GM18505 (cell line): ENCODE results near the gene NUP188.
A peak's percentile ranks its signal among the peaks of the same experiment; 100 is the strongest.
"Not testable (repeated sequence)": the region's sequence is repeated elsewhere in the genome, so short reads cannot be mapped to it uniquely, and the experiment has no call there.

ENCODE experiments used
- ATAC-seq: cut with Tn5 transposase; IDR thresholded peaks from one replicate; pipeline ENCODE4 v1.9.1; 2021; ENCODE audit not compliant: unreplicated experiment
- POLR2A ChIP-seq: IDR thresholded peaks from 4 replicates; pipeline ENCODE4 v1.6.1; 2011; ENCODE audit warnings: borderline replicate concordance; ENCODE audit not compliant: insufficient read depth, insufficient read length; ENCODE audit errors: extremely low read depth

Gene NUP188

DNA sequence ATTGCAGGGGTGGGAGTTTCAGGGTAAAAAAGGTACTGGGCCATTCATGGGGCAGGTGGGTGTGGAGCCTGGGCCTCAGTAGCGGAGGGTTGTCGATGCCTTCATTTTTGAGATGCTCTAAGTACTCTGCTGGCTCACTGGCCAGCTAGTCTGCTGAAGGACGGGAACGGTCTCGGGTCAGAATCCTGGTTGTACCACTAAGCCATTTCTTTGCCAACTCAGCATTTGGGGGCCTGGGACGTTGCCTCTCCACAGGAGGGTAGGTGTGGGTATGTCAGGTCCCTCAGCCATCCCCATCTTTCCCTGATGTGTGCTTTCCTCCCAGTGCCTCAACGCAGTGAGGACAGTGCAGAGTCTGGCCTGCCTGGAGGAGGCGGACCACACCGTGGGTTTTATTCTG is 55.5 kb downstream of the NUP188 start:
- ATAC-seq: no peak
- TF ChIP-seq POLR2A: peak; percentile 17

DNA sequence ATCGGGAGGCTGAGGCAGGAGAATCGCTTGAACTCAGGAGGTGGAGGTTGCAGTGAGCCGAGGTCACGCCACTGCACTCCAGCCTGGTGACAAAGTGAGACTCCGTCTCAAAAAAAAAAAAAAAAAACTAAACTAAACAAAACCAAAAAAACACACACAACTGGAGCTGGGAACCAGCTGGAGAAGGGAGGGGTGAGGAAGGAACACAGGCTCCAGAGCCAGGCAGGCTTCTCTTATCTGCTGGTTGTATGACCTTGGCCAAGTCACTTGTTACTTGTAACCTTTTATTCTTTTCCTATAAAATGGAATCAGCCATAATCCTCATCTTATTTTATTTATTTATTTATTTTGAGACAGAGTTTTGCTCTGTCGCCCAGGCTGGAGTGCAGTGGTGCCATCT is 56.7 kb downstream of the NUP188 start:
- ATAC-seq: not testable (repeated sequence)

- ATAC-seq: no peak
- no peak for TF ChIP-seq POLR2A
These were observed 58.0 kb downstream of the NUP188 start for GRCh38 chr9:129005336-129005997.

DNA sequence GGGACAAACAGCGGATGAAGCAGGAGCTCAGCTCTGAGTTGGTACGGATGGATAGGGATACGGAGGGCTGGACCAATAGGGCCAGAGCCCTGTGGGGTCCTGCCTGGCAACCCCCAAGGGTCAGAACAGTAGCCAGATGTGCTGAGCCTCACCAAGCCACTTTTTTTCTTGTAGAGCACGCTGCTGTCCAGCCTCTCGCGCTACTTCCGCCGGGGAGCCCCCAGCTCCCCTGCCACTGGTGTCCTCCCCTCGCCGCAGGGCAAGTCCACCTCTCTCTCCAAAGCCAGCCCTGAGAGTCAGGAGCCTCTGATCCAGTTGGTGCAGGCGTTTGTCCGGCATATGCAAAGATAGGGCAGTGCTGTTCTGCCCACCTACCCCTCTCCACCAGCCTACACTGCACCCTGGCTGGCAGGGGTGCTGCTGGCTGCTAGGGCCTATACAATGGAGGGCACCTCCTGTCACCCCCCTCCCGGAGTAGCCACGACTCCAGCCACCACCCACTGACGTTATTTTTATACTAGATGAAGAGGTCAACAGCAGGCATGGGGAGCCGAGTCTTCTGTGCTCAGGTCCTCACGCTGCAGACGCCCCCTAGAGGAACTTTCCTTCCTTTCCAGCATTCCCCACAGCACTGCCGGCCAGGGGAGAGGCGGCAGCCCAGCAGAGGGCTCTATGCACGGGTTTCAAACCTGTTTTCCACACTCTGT is 59.0 kb downstream of the NUP188 start:
- TF ChIP-seq POLR2A: no peak
- peak; percentile 47 for ATAC-seq

- ATAC-seq: no peak
- no peak for TF ChIP-seq POLR2A
These were observed 59.7 kb downstream of the NUP188 start for GRCh38 chr9:129007035-129007765.

GRCh38 chr9:129007766-129008468 is 60.4 kb downstream of the NUP188 start:
- TF ChIP-seq POLR2A: no peak
- no peak for ATAC-seq

DNA sequence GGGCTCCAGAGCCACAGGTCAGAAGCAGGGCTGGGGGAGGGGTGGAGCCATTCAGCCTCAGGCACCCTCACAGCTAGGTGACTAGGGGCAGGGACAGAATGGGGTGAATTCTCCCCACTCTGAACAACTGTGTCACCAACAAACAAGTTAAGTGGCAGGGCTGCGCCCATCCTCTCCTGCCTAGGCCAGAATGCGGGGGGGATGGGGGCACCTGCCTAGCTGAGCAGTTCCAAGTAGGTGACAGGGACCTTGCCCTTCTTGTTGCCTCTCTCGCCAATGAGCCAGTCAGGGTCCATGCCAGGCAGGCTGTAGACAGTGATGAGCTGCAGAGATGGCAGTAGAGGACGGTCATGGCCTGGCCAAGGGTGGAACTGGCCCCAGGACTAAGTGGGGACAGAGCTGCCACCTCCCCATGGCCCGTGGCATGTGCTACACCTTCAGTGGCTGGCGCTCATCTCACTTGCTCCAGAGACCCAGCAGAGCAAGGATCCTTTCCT is 61.0 kb downstream of the NUP188 start:
- TF ChIP-seq POLR2A: no peak
- ATAC-seq: no peak

- no peak for TF ChIP-seq POLR2A
- ATAC-seq: no peak
These were observed 61.6 kb downstream of the NUP188 start for GRCh38 chr9:129008986-129009583.

DNA sequence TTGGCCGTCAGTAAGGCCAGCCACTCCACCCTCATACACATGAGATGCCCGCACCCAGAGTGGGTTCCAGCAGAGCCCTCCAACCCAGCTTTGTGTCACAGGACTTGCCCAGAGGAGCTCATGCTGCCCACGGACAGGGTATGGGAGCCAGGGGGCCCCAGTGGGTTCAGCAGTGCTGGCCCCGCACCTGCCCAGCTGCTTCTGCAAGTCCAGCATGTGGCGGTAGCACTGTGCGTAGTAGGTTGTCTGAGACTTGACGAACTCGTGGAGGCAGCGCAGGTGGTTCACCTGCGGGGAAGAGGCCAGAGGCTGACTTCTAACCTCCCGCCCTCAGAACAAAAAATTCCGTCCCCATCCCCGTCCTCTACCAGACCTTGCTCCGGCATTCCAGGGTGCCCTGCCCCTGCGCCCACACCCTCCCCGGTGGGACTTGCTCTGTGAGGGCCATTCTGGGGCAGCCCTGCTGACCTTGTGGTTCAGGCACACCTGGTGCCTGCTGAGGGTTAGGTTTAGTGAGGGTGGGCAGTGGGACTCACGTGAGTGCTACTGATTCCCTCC is 62.2 kb downstream of the NUP188 start:
- ATAC-seq: no peak
- no peak for TF ChIP-seq POLR2A

GRCh38 chr9:129010267-129010975 is 62.9 kb downstream of the NUP188 start:
- no peak for TF ChIP-seq POLR2A
- ATAC-seq: no peak

GRCh38 chr9:129011170-129011569 is 63.7 kb downstream of the NUP188 start:
- TF ChIP-seq POLR2A: no peak
- ATAC-seq: no peak

GRCh38 chr9:129011761-129012181 is 64.3 kb downstream of the NUP188 start:
- ATAC-seq: no peak
- TF ChIP-seq POLR2A: no peak
